ENCODE measurements around the gene PREB.

Gene PREB

GRCh38 chr2:27082773-27083409 is 51.5 kb downstream of the PREB start:
- DNase-seq (ENCODE audit: low read depth in 2 of 2), result no peak

GRCh38 chr2:27081984-27082772 is 52.3 kb downstream of the PREB start:
- DNase-seq (ENCODE audit: low read depth in 2 of 2), result no peak
